NCI-H2081 treated with DMSO at 0.1 percent for 48 hours (cell line): Measurements from ENCODE around the gene PVR.
"Not testable (repeated sequence)": the region's sequence is repeated elsewhere in the genome, so short reads cannot be mapped to it uniquely, and the experiment has no call there.

Source experiments
- DNase-seq: peaks from one replicate; lab custom pipeline; 2025; lab: John Stamatoyannopoulos, UW

The PVR gene

GRCh38 chr19:44618640-44619357 is 24.9 kb upstream of the PVR start:
- no peak for DNase-seq

GRCh38 chr19:44620667-44621066 is 23.0 kb upstream of the PVR start:
- DNase-seq, result no peak

- no peak for DNase-seq
Measured at GRCh38 chr19:44621367-44621766, 22.3 kb upstream of the PVR start.

- DNase-seq, result no peak
Measured at GRCh38 chr19:44623080-44623479, 20.6 kb upstream of the PVR start.

- no peak for DNase-seq
Measured at GRCh38 chr19:44623626-44624025, 20.1 kb upstream of the PVR start.

GRCh38 chr19:44624840-44625354 is 18.8 kb upstream of the PVR start:
- no peak for DNase-seq

GRCh38 chr19:44625637-44626036 is 18.1 kb upstream of the PVR start:
- DNase-seq, result not testable (repeated sequence)

GRCh38 chr19:44626048-44626624 is 17.6 kb upstream of the PVR start:
- DNase-seq, result no peak

GRCh38 chr19:44627631-44628030 is 16.1 kb upstream of the PVR start:
- no peak for DNase-seq

GRCh38 chr19:44628793-44629192 is 14.9 kb upstream of the PVR start:
- no peak for DNase-seq

GRCh38 chr19:44631611-44632010 is 12.1 kb upstream of the PVR start:
- not testable (repeated sequence) for DNase-seq

- DNase-seq, result not testable (repeated sequence)
Measured at GRCh38 chr19:44634058-44634457, 9.7 kb upstream of the PVR start.

GRCh38 chr19:44634785-44635184 is 8.9 kb upstream of the PVR start:
- no peak for DNase-seq

GRCh38 chr19:44635581-44636438 is 7.9 kb upstream of the PVR start:
- no peak for DNase-seq

GRCh38 chr19:44636439-44637389 is 7.0 kb upstream of the PVR start:
- DNase-seq, result no peak

GRCh38 chr19:44637390-44637764 is 6.3 kb upstream of the PVR start:
- no peak for DNase-seq

GRCh38 chr19:44640518-44640917 is 3.2 kb upstream of the PVR start:
- DNase-seq, result no peak

- DNase-seq, result no peak
Measured at GRCh38 chr19:44641501-44642265, 2.0 kb upstream of the PVR start.

GRCh38 chr19:44642377-44642776 is 1.3 kb upstream of the PVR start:
- DNase-seq, result no peak

- DNase-seq, result no peak
Measured at GRCh38 chr19:44644402-44645016, 799 bp downstream of the PVR start.
